SHP77 (cell line): ENCODE measurements around the gene SOCS3.
"Not testable (repeated sequence)": the region's sequence is repeated elsewhere in the genome, so short reads cannot be mapped to it uniquely, and the experiment has no call there.

Experiments
- DNase-seq, 2 experiments: peaks; one replicate each; lab custom pipeline; 2025; lab: John Stamatoyannopoulos, UW

Gene SOCS3

DNA sequence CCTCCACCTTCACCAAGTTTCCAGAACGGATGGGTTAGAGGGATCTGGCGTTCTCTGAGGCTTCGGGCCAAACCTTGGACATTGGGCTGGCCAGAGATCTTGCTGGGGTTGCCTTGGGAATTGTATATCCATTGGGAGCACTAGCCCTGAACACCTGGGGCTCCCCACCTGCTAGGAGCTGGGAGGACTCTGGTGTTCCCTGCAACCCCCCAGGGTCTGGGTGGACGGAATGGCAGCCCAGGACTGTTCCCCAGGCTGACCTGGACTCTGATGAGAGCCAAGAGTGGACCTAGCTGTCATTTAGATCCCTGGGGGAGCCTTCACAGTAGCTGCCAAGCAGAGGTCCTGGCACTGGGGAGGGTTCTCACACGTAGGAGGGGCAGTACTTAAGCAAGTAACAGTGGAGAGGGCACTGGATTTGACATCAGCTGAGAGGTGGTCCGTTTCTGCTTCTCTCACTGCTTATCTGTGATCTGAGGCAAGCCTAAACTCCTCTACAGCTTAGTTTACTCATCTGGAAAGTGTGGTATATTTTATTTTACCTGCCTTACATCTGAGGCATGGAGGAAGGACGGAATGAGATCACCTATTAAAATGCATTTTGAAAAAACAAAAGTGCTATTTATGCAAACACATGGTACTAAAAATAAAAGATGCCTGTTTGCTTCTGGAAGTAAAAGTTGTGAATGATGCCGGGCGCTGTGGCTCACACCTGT lies 11.7 kb downstream of the SOCS3 start:
- no peak for DNase-seq

DNA sequence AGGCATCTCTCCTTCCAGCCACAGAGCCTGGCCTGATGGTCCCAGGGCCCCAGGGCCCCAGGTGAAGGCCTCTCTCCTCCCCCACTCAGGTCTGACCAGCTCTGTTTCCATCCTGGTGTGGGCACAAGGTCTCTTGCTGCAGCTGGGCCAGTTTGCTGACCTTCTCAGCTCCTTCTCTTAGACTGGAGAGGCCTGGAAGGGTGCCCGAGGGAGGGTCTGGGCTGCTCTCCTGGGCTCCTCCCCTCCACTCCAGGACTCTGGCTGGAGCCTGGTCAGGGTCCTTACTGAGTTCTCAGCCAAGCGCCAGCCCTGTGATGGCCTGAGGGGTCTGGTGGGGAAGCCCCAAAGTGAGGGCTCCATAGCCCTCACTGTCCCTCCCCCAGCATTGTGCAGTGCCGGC lies 12.4 kb downstream of the SOCS3 start:
- no peak for DNase-seq

GRCh38 chr17:78346605-78347250 lies 13.1 kb downstream of the SOCS3 start:
- DNase-seq, result no peak

DNA sequence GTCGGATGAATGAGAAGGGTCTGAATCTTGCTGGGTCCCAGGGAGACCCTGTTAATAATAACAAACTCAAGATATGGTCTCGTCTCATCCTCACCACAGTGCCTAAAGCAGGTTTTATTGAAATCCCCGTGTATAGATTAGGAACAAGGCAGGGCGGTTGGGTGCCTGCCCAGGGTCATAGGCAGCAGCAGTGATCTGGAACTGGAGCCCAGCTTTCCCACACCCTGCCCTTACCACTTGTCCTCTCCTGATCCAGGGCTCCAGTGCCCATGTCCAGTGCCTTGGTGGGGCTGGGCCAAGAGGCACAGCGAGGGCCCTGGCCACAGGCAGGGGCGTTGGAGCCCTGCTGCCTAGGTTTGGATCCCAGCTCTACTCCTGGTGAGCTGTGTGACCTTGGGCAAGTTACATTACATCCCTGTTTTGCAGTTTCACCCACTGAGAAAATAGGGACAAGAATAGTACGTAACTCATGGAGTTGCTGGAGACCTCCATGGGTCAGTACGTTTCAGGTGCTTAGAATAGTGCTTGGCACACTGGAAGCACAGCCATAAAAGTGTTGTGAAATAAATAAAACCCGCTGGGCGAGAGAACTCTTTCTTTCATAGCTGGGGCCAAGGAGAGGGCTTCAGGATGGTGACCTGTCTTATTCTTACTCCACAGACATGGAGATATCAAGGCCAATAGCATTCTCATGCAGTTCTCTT lies 13.9 kb downstream of the SOCS3 start:
- DNase-seq, result no peak

DNA sequence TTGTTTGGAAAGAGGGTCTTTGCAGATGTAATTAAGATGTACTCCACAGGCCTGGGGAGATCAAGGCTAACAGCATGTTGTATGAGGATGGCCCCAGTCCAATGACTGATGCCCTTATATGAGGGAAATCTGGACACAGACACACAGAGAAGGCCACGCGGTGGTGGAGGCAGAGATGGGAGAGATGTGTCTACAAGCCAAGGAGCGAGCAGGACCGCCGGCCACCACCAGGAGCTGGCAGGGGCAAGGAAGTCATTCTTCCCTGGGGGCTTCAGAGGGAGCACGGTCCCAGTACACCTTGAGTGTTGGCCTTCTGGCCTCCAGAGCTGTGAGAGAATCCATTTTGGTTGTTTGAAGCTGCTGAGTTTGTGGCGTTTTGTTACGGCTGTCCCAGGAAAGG lies 14.7 kb downstream of the SOCS3 start:
- no peak for DNase-seq

DNA sequence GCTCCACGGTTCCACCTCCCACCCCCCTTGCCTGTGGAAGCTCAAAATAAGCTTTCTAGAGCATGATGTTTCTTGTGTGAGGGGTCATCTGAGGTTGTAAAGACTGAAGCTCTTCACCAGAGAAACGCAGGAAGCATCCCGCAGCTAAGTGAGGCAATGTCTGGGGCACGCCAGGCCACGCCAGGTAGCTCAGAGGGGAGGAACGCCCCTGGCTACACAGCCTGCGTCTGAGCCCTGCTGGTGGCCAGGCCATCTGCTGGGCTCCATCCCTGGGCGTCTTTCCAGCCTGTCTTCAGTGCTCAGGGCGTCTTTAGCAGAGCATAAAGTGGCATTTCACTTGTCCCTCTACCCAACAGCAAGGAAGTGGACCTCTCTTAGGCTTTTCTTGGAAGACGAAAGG lies 15.2 kb downstream of the SOCS3 start:
- DNase-seq, result no peak

DNA sequence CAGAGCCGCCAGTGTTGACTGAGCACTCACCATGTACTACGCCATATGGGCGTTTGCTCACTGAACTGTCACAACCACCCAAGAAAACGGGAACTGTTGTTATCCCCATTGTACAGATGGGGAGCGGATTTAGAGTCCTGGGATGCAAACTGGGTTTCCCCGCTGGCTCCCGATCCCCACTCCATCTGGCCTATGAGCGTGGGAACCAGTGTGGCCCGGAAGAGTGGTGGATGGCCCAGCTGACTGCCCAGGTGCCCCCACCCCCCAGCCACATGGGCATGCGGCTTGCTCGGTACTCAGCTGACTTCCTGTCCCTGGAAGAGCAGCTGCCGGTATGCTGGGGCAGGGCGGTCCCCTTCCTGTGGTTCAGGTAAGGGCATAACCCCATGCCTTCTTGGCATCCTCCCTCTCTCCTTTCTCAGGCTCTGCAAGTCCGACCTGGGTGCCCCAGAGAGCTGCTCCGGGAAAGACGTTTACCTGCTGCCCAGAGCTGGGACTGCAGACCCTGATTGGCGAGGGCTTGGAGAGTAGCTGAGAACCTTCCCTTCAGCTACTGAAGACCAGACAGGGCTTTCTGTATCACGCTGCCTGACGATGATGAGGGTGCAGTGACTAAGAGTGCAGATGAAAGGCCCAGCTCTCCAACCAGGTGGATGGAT lies 16.2 kb downstream of the SOCS3 start:
- peak; percentile 45 to 83 for DNase-seq

- no peak for DNase-seq
These were observed 16.7 kb downstream of the SOCS3 start for GRCh38 chr17:78343187-78343542.

DNA sequence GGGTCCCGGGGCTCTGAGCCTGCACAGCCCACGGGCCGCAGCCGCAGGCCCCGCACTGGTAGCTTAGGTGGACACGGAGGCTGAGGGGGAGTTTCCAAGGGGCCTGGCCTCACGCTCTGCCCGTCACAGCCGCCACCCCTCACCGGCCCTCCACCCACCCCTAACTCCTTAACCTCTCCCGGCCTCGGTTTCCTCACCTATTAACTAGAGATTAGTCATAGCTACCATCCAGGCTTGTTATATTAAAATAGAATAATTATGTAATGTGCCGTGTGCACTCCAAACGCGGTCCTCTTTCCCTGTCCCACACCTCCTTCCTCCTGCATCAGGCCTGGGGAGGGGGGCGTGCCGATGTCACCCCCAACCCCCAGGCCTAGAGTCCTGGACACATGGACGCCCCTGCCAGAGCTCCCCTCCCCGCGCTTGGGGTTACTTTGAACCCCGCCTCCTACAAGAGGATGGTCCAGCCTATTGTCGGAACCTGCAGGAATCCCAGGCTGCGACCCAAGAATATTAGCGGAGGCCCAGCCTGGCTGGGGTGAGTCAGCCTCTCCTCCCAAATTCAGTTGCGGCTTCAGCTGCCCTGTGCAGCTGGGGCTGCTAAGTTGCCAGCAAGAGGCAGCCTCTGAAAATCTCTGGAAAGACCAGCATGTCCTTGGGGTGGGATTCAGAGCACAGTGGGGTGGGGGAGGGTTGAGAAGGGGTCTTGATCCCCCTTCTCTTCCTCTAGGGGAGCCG lies 17.3 kb downstream of the SOCS3 start:
- no peak for DNase-seq

GRCh38 chr17:78341559-78342448 lies 18.1 kb downstream of the SOCS3 start:
- DNase-seq, result no peak

DNA sequence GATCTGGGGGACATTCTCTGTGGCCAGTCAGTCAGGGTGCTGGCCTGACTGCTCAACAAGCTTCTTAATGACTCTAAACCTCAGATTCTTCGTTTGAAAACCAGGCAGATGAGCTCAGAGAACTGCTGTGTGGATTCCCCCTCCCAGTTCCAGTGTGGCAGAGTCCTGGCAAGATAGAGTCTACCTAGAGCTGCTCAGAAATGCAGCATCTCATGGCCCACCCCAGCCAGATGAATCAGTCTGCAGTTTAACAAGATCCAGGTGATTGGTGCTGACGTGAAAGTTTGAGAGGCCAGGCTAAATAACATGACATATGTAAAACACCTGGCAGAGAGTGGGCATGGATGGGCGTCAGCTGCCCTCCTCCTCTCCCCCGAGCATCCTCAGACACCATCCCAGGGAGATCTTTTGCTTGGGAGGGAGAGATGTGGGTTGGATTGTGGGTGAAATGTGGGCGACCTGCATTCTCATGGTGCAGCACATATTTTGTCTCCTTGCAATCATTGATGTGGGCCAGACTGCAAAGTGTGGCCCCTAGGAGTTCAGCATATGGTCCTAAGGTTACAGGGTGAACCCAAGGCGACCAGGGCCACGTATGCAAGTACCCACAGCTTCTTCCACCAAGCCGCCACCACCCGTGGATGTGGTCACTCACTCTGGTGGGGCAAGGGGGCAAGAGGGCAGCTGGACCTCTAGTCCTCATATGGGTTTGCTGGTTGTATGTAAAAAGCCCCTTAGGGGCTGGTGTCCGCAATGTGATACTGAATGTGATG lies 19.5 kb downstream of the SOCS3 start:
- DNase-seq, result no peak

DNA sequence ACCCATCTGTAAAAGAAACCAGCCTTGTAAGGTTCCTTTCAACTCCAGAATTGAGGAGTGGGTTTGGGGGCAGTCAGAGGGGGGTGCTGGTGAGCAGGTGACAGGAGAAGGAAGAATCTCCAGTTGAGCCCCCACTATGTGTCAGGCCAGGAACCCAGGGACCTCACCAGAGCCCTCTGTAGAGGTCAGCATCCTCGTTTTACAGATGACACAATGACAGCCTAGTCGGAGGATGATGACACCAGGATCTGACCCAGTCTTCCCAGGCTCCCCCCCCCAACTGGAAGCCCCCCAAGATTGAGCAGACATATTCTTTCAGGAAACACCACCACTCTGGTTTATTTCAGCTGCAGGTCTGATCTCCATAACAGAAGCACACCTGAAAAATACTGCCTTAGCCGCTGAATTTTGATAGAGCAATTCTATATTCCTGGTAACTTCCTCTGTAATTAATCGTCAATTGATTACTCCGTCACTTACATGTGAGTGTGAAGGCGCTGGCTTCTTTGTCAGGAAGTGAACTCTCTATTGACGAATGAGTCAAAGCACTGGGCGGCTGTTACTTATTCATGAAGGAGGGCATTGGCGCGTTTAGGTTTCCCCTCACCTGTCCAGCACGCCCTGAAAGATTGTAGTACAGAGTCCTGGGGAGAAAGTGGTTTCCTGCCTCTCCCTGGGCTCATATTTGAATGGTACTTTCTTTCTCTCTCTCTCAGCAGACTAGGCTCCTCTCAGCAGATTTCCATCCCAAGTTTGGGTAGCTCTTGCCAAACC lies 21.2 kb downstream of the SOCS3 start:
- no peak for DNase-seq

GRCh38 chr17:78337244-78338109 lies 22.4 kb downstream of the SOCS3 start:
- DNase-seq, result no peak

DNA sequence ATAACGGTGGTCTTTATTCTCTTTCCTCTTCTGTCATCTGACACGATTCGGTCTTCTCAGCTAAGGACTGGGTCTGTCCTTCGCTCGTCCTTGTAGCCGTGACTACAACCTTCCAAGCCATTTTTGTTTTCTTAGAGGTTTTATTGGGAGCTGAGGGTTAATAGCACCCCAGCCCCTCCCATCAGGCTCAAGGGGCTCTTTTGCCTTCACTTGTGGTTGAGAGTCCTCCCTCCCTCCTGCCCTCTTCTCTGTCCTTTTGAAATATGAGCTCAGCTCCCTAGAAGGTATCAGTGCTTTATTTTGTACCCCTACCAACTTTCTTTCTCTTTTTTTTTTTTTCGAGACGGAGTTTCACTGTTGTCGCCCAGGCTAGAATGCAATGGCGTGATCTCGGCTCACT lies 24.7 kb downstream of the SOCS3 start:
- no peak for DNase-seq

DNA sequence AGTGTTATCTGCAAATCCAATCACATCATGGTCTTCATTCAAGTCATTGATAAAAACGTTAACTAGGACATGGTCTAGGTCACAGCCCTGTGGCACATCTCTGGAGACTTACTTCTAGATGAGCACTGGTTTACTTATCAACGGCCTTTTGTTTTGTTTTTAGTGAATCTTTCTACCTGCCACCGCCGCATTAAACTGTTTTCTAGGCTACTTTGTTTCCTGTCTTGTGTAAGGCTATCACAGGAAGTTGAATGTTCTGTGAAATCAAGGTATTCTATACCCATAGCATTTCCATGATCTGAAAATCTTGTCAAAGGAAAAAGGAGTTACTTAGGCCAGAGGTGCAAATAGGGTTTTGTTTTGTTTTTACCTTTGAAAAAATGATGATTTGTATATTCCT lies 26.9 kb downstream of the SOCS3 start:
- DNase-seq, result no peak

DNA sequence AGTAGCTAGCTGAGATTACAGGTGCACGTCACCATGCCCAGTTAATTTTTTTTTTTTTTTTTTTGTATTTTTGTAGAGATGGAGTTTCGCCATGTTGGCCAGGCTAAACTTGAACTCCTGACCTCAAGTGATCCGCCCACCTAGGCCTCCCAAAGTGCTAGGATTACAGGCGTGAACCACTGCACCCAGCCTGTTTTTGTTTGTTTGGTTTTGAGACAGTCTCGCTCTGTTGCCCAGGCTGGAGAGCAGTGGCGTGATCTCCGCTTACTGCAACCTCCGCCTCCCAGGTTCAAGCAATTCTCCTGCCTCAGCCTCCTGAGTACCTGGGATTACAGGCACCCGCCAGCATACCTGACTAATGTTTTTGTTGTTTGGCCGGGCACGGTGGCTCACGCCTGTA lies 28.5 kb downstream of the SOCS3 start:
- DNase-seq, result not testable (repeated sequence)

- DNase-seq, result peak; percentile 36 to 43
These were observed 29.2 kb downstream of the SOCS3 start for GRCh38 chr17:78330570-78331224.
